Stimulated activated CD8-positive, alpha-beta memory T cell treated with anti-CD3 and anti-CD28 coated beads, Interleukin-15, amount 100 ng/mL, for 4 hours (primary cell): ENCODE data around the gene GPR3.
"Not testable (repeated sequence)": the region's sequence is repeated elsewhere in the genome, so short reads cannot be mapped to it uniquely, and the experiment has no call there.

ENCODE experiments used
- DNase-seq, 2 donors: peaks; one replicate each; pipeline ENCODE4 v3.0.0-alpha.2; 2020; ENCODE audit warnings: low read depth in 2 of 2

GPR3 gene

GRCh38 chr1:27377760-27378495, 14.5 kb upstream of the GPR3 start:
- no peak for DNase-seq

- no peak for DNase-seq
Observed at GRCh38 chr1:27379564-27380122, 12.8 kb upstream of the GPR3 start.

GRCh38 chr1:27380224-27380623, 12.2 kb upstream of the GPR3 start:
- no peak for DNase-seq

GRCh38 chr1:27380766-27381733, 11.4 kb upstream of the GPR3 start:
- no peak for DNase-seq

GRCh38 chr1:27381969-27382762, 10.3 kb upstream of the GPR3 start:
- no peak for DNase-seq

GRCh38 chr1:27383039-27383605, 9.3 kb upstream of the GPR3 start, which contains the start of gene CD164L2:
Gene CD164L2, minus strand, starts transcription at chr1:27383333. Its CDS starts 94 bp downstream, at chr1:27383239.
- DNase-seq = no peak

GRCh38 chr1:27383661-27384060, 8.8 kb upstream of the GPR3 start:
- no peak for DNase-seq

- not testable (repeated sequence) for DNase-seq
Observed at GRCh38 chr1:27384797-27385196, 7.6 kb upstream of the GPR3 start.

- peak in 1 of 2 donors; percentile 54 for DNase-seq
Observed at GRCh38 chr1:27388337-27389005, 4.0 kb upstream of the GPR3 start.

GRCh38 chr1:27391511-27392095, 819 bp upstream of the GPR3 start:
- DNase-seq = no peak

GRCh38 chr1:27392778-27393635, 585 bp downstream of the GPR3 start:
- no peak for DNase-seq

GRCh38 chr1:27393641-27394281, 1.3 kb downstream of the GPR3 start:
- no peak for DNase-seq

GRCh38 chr1:27394282-27394658, 1.8 kb downstream of the GPR3 start:
- DNase-seq = no peak

GRCh38 chr1:27394925-27395324, 2.5 kb downstream of the GPR3 start:
- no peak for DNase-seq

- DNase-seq = peak; percentile 53 to 58
Observed at GRCh38 chr1:27395441-27396195, 3.2 kb downstream of the GPR3 start.

- no peak for DNase-seq
Observed at GRCh38 chr1:27397110-27397509, 4.7 kb downstream of the GPR3 start.

- DNase-seq = no peak
Observed at GRCh38 chr1:27397749-27398148, 5.3 kb downstream of the GPR3 start.
